HepG2 (cell line): ENCODE data around the gene TRAK1. TPM values are rescaled to one million over a fixed set of nuclear protein-coding genes. Genes with fewer than 3 reads are reported as not detected.

Experiments
- AKAP8 ChIP-seq: sonication (generic); formaldehyde crosslinking; IDR thresholded peaks from 2 replicates; pipeline ENCODE4 v1.5.1; 2020; ENCODE audit warnings: mild to moderate bottlenecking, missing genetic modification reagents
- CENPX ChIP-seq: sonication (generic); formaldehyde crosslinking; IDR thresholded peaks from 2 replicates; pipeline ENCODE4 v1.9.0; 2021; ENCODE audit warnings: mild to moderate bottlenecking, missing genetic modification reagents, moderate library complexity
- ELF3 ChIP-seq: IDR thresholded peaks from 2 replicates; pipeline ENCODE4 v1.6.1; 2016; ENCODE audit warnings: missing genetic modification reagents, missing compliant biosample characterization
- FOSL1 ChIP-seq: sonication (generic); formaldehyde crosslinking; IDR thresholded peaks from 2 replicates; pipeline ENCODE4 v1.9.0; 2021; ENCODE audit warnings: missing genetic modification reagents, borderline replicate concordance
- GFI1 ChIP-seq: sonication (generic); formaldehyde crosslinking; IDR thresholded peaks from 2 replicates; pipeline ENCODE4 v1.5.0; 2020; ENCODE audit warnings: missing genetic modification reagents, mild to moderate bottlenecking, borderline replicate concordance
- HDAC2 ChIP-seq: sonication (generic); formaldehyde crosslinking; IDR thresholded peaks from 2 replicates; pipeline ENCODE4 v1.4.0; 2020; ENCODE audit warnings: missing genetic modification reagents
- HNRNPK ChIP-seq: fragments of 200-400 bp; formaldehyde crosslinking; IDR thresholded peaks from 2 replicates; pipeline ENCODE4 v1.6.1; 2018; ENCODE audit warnings: low read length, low read depth, moderate library complexity, mild to moderate bottlenecking; ENCODE audit not compliant: poor library complexity, severe bottlenecking
- MATR3 ChIP-seq: sonication (generic); formaldehyde crosslinking; IDR thresholded peaks from 2 replicates; pipeline ENCODE4 v1.4.0; 2020; ENCODE audit warnings: missing genetic modification reagents
- MZF1 ChIP-seq: sonication (generic); formaldehyde crosslinking; IDR thresholded peaks from 2 replicates; pipeline ENCODE4 v1.8.1; 2023; ENCODE audit warnings: mild to moderate bottlenecking, missing genetic modification reagents, borderline replicate concordance
- NFYC ChIP-seq: IDR thresholded peaks from 2 replicates; pipeline ENCODE4 v1.6.1; 2016; ENCODE audit warnings: missing genetic modification reagents, missing compliant biosample characterization
- NPAS2 ChIP-seq: sonication (generic); formaldehyde crosslinking; IDR thresholded peaks from 2 replicates; pipeline ENCODE4 v1.8.0; 2022; ENCODE audit warnings: mild to moderate bottlenecking, missing genetic modification reagents, borderline replicate concordance
- NR3C1 ChIP-seq: sonication (generic); formaldehyde crosslinking; IDR thresholded peaks from 2 replicates; pipeline ENCODE4 v1.4.0; 2020; ENCODE audit warnings: missing genetic modification reagents
- PITX1 ChIP-seq: sonication (generic); formaldehyde crosslinking; IDR thresholded peaks from 2 replicates; pipeline ENCODE4 v1.5.1; 2020; ENCODE audit warnings: mild to moderate bottlenecking, missing genetic modification reagents
- POLR2AphosphoS2 ChIP-seq: IDR thresholded peaks from 2 replicates; pipeline ENCODE4 v1.6.1; 2011; ENCODE audit warnings: low read depth, low read length, improper control_type of control experiment
- RARA ChIP-seq: IDR thresholded peaks from 2 replicates; pipeline ENCODE4 v1.6.1; 2016; ENCODE audit warnings: missing genetic modification reagents, missing compliant biosample characterization
- SETDB1 ChIP-seq: sonication (generic); formaldehyde crosslinking; IDR thresholded peaks from 2 replicates; pipeline ENCODE4 v1.5.1; 2020; ENCODE audit warnings: missing genetic modification reagents, mild to moderate bottlenecking, borderline replicate concordance
- SMAD9 ChIP-seq: sonication (generic); formaldehyde crosslinking; IDR thresholded peaks from 2 replicates; pipeline ENCODE4 v1.5.1; 2020; ENCODE audit warnings: mild to moderate bottlenecking, missing genetic modification reagents
- SNAI1 ChIP-seq: sonication (generic); formaldehyde crosslinking; IDR thresholded peaks from 2 replicates; pipeline ENCODE4 v1.5.0; 2020; ENCODE audit warnings: mild to moderate bottlenecking, missing genetic modification reagents, borderline replicate concordance
- TRIM24 ChIP-seq: sonication (generic); formaldehyde crosslinking; IDR thresholded peaks from 2 replicates; pipeline ENCODE4 v1.8.0; 2022; ENCODE audit warnings: mild to moderate bottlenecking, missing genetic modification reagents
- ZNF101 ChIP-seq: sonication (generic); formaldehyde crosslinking; IDR thresholded peaks from 2 replicates; pipeline ENCODE4 v1.4.0; 2020; ENCODE audit warnings: mild to moderate bottlenecking, low read depth, missing genetic modification reagents, borderline replicate concordance
- ZNF207 ChIP-seq: fragments of 450-650 bp; IDR thresholded peaks from 2 replicates; pipeline ENCODE4 v1.6.1; 2016; ENCODE audit warnings: antibody characterized with exemption, borderline replicate concordance
- ZNF674 ChIP-seq: sonication (generic); formaldehyde crosslinking; IDR thresholded peaks from 2 replicates; pipeline ENCODE4 v1.5.0; 2020; ENCODE audit warnings: low read depth, mild to moderate bottlenecking, missing genetic modification reagents
- ZSCAN12 ChIP-seq: sonication (generic); formaldehyde crosslinking; IDR thresholded peaks from 2 replicates; pipeline ENCODE4 v1.9.0; 2021; ENCODE audit warnings: mild to moderate bottlenecking, missing genetic modification reagents
- ZSCAN31 ChIP-seq: sonication (generic); formaldehyde crosslinking; IDR thresholded peaks from 2 replicates; pipeline ENCODE4 v1.5.0; 2020; ENCODE audit warnings: low read depth, mild to moderate bottlenecking, missing genetic modification reagents
- polyA plus RNA-seq, 8 experiments: library from polyadenylated mRNA; depleted of rRNA in 3 of 8; stranded (reverse) in 7 of 8; unstranded in 1 of 8; fragments of >200 nt; fragmentation: Illumina TruSeq in 4 of 8; extraction: Trizol in 4 of 8; gene quantifications; 2 replicates each; pipeline versions ENCODE4 v1.2.1 to v1.2.3, GENCODE V29; 2011 to 2016; ENCODE audit warnings: low read depth in 4 of 8, missing spikeins in 1 of 8, mixed read lengths in 1 of 8; ENCODE audit not compliant: insufficient read depth in 1 of 8
- total RNA-seq, 5 experiments: library from RNA; depleted of rRNA; stranded (reverse); fragments of >200 nt; fragmentation: Illumina TruSeq; extraction: Trizol; gene quantifications; 2 replicates each; pipeline ENCODE4 v1.2.3, GENCODE V29; 2016; ENCODE audit warnings: low read depth in 1 of 5
- TF ChIP-seq, protein P1 (sequence below), 2 experiments: sonication (generic) in 1 of 2; formaldehyde crosslinking in 1 of 2; IDR thresholded peaks; 2 replicates each; pipeline versions ENCODE4 v1.6.1 to v1.9.0; 2014 to 2022; ENCODE audit warnings: antibody characterized with exemption in 1 of 2, borderline replicate concordance in 1 of 2, inconsistent platforms in 1 of 2, low read depth in 1 of 2, missing genetic modification reagents in 1 of 2

The TRAK1 gene
- total and polyA plus RNA-seq, 2 of the 13 experiments (the other 11 are each of a cell fraction or from before 2014, with no cell fraction given), result 20.5 to 46.6 TPM

DNA sequence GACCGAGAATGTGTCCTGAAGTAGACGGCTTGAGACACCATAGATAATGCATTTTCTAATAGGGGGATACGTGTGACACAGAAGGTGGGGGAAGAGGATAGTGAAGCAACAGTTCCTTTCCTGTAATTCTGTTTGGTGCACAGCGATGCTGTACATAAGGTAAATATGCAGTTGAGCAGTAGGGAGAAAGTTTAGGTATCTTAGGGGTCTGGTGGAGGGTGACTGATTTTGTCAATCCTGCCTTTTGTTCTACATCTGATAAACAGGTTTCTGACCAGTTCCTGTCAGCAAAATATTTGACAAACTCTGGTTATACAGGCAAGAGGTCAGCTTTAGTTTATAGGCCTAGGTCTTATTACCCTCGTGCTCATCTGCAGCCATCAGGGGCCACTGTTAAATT is 71.3 kb downstream of the TRAK1 start (continued):
- TF ChIP-seq, protein P1, sequence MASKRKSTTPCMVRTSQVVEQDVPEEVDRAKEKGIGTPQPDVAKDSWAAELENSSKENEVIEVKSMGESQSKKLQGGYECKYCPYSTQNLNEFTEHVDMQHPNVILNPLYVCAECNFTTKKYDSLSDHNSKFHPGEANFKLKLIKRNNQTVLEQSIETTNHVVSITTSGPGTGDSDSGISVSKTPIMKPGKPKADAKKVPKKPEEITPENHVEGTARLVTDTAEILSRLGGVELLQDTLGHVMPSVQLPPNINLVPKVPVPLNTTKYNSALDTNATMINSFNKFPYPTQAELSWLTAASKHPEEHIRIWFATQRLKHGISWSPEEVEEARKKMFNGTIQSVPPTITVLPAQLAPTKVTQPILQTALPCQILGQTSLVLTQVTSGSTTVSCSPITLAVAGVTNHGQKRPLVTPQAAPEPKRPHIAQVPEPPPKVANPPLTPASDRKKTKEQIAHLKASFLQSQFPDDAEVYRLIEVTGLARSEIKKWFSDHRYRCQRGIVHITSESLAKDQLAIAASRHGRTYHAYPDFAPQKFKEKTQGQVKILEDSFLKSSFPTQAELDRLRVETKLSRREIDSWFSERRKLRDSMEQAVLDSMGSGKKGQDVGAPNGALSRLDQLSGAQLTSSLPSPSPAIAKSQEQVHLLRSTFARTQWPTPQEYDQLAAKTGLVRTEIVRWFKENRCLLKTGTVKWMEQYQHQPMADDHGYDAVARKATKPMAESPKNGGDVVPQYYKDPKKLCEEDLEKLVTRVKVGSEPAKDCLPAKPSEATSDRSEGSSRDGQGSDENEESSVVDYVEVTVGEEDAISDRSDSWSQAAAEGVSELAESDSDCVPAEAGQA (IDR thresholded peaks at IDR 0.05; ENCODE audit: low read depth), result no peak
- TF ChIP-seq, protein P1 (CRISPR knock-in tag; IDR thresholded peaks at IDR 0.05; ENCODE audit: borderline replicate concordance), result no peak
- TF ChIP-seq SMAD9 (CRISPR knock-in tag), result no peak
- TF ChIP-seq NPAS2, result no peak
- no peak for TF ChIP-seq MATR3 (CRISPR knock-in tag)
- no peak for TF ChIP-seq FOSL1 (CRISPR knock-in tag)
- no peak for TF ChIP-seq ZNF101 (CRISPR knock-in tag)
- TF ChIP-seq ELF3 (CRISPR knock-in tag), result no peak
- no peak for TF ChIP-seq ZNF674
- TF ChIP-seq ZSCAN12 (CRISPR knock-in tag), result no peak
- TF ChIP-seq ZNF207, result no peak
- no peak for TF ChIP-seq ZSCAN31 (CRISPR knock-in tag)
- peak; percentile 49; the same call in 1 of the 2 replicates for TF ChIP-seq GFI1
- no peak for TF ChIP-seq NFYC (CRISPR knock-in tag)
- TF ChIP-seq PITX1 (CRISPR knock-in tag), result no peak
- TF ChIP-seq POLR2AphosphoS2, result no peak
- TF ChIP-seq AKAP8 (CRISPR knock-in tag), result no peak
- TF ChIP-seq NR3C1 (CRISPR knock-in tag), result no peak
- TF ChIP-seq RARA (CRISPR knock-in tag), result peak; percentile 16; the same call in 1 of the 2 replicates
- TF ChIP-seq TRIM24 (CRISPR knock-in tag), result no peak
- peak; percentile 54 for TF ChIP-seq HDAC2 (CRISPR knock-in tag)
- no peak for TF ChIP-seq SETDB1 (CRISPR knock-in tag)
- no peak for TF ChIP-seq SNAI1 (CRISPR knock-in tag)
- TF ChIP-seq HNRNPK, result no peak
- TF ChIP-seq MZF1 (CRISPR knock-in tag), result no peak
- no peak for TF ChIP-seq CENPX (CRISPR knock-in tag)
